Measurements from ENCODE around the gene GOLGA8R.
"Not testable (repeated sequence)": the region's sequence is repeated elsewhere in the genome, so short reads cannot be mapped to it uniquely, and the experiment has no call there.

The GOLGA8R gene

DNA sequence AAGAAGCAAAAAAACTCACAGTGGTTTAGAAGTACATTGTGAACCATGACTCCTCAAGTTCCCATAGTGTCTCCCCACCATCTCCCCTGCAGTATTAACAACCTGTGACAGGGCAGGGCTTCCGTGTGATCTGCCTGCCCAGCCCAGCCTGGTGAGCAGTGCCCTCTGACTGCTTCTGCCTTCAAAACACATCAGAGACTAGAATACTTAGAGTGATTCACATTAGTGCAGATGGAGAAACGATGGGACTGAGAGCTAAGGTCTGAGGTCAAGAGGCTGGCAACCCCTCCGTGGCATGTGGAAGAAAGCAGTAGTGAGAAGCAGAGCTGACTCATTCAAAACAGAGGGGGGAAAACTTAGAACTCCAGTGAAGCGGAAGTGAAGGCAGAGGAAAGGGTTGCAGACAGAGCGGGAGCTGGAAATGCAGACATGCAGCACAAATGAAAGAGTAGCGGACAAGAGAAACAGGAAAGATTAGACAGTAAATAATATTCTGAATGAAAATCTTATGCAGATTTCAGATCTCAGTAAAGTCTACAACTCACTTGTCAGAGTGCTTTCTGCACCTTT lies 27.7 kb downstream of the GOLGA8R start:
- not testable (repeated sequence) for H3K9me3 ChIP-seq (replicated peaks; ENCODE audit: low read length); H3K4me2 ChIP-seq (ENCODE audit: low read length); H3K36me3 ChIP-seq (ENCODE audit: insufficient read depth, low read length); H3K4me1 ChIP-seq (ENCODE audit: control insufficient read depth, insufficient read depth, low read length); H3K4me3 ChIP-seq (ENCODE audit: low read length); H3K9ac ChIP-seq (ENCODE audit: low read depth, low read length); H3K27me3 ChIP-seq (ENCODE audit: control insufficient read depth, insufficient read depth, low read length)

DNA sequence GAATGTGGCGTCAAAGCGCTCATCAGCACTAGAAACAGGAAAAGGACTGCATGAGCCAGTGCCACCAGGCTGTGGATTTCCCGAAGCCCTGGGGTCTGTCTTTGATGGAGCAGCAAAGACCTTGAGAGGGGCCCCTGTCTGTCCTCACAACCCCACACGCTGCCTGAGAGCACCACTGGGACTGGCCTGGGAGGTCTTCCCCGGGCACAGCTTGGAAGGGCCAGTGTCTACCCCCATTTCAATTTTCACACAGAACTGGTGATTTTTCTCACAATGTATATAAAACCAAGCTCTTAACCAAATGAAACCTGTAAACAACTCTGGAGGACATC lies 37.0 kb downstream of the GOLGA8R start:
- H3K4me3 ChIP-seq (ENCODE audit: low read length); H3K4me2 ChIP-seq (ENCODE audit: low read length); H3K9me3 ChIP-seq (replicated peaks; ENCODE audit: low read length); H3K36me3 ChIP-seq (ENCODE audit: insufficient read depth, low read length); H3K27me3 ChIP-seq (ENCODE audit: control insufficient read depth, insufficient read depth, low read length); H3K4me1 ChIP-seq (ENCODE audit: control insufficient read depth, insufficient read depth, low read length); H3K9ac ChIP-seq (ENCODE audit: low read depth, low read length): not testable (repeated sequence)

DNA sequence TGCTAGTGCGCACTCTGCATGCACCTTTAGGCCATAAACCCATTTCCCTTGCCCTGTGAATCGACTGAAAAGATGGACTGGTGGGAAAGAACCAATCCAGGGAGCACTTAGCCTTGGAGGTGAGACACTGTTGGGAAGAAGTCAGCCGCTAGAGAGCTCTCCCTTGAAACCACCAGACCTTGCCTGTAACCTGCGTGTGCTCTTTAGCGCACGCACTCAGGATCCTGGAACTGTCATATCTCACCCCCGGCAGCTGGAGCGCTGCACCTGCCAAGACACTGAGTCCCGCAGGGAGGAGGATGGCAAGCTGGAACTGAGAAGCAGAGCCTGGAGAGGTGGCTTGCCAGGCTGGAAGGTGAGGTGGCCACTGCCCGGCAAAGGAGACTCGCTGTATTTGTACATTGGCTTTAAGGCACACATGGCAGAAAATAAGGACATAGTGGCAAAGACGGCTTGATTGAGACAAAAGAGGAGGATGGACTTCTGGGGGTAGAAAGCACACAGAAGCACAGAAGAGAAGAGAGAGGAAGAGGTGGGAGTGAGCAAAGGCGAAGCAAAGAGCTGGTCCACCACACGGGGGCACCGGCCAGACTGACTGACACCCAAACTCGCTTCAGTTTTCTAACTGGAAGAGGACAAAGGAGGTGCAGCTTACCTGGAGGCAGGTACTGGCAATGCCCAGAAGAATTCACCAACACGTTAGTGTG lies 37.5 kb downstream of the GOLGA8R start:
- H3K27me3 ChIP-seq (ENCODE audit: control insufficient read depth, insufficient read depth, low read length); H3K4me2 ChIP-seq (ENCODE audit: low read length): not testable (repeated sequence)

DNA sequence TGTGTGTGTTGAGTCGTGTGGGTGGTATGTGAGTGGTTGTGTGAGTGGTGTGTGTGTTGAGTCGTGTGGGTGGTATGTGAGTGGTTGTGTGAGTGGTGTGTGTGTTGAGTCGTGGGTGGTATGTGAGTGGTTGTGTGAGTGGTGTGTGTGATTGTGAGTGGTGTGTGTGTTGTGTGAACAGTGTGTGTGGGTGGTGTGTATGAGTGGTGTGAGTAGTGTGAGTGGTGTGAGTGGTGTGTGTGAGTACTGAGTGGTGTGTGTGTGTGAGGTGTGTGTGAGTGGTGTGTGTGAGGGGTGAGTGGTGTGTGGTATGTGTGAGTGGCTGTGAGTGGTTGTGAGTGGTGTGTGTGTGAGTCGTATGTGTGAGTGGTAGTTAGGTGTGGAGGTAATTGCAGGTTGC lies 38.2 kb downstream of the GOLGA8R start:
- not testable (repeated sequence) for H3K36me3 ChIP-seq (ENCODE audit: insufficient read depth, low read length); H3K4me1 ChIP-seq (ENCODE audit: control insufficient read depth, insufficient read depth, low read length); H3K4me3 ChIP-seq (ENCODE audit: low read length); H3K9me3 ChIP-seq (replicated peaks; ENCODE audit: low read length); H3K4me2 ChIP-seq (ENCODE audit: low read length); H3K27me3 ChIP-seq (ENCODE audit: control insufficient read depth, insufficient read depth, low read length); H3K9ac ChIP-seq (ENCODE audit: low read depth, low read length)

More for the DNA sequence above, 37.5 kb downstream of the GOLGA8R start:
- not testable (repeated sequence) for H3K9ac ChIP-seq (ENCODE audit: low read depth, low read length); H3K36me3 ChIP-seq (ENCODE audit: insufficient read depth, low read length); H3K4me1 ChIP-seq (ENCODE audit: control insufficient read depth, insufficient read depth, low read length); H3K4me3 ChIP-seq (ENCODE audit: low read length); H3K9me3 ChIP-seq (replicated peaks; ENCODE audit: low read length)

DNA sequence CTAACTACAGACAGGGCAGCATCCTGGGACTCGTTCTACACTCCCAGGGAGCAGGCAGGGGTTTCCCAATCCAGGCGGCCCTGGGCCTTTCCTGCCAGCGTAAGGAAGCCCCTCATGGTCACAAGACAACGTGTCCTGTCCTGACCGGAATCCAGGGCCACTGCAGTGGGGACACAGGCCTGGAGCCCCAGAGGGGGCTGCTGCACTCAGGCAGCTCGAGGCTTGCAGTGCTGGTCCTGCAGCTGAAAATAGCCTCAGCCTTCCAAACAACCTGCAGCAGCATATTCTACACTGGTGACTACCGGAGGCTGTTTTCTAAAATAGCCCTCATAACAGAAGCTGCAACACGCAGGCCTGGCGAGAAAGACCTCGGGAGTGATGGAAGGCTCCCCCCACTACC lies 39.2 kb downstream of the GOLGA8R start:
- not testable (repeated sequence) for H3K9me3 ChIP-seq (replicated peaks; ENCODE audit: low read length); H3K4me1 ChIP-seq (ENCODE audit: control insufficient read depth, insufficient read depth, low read length); H3K36me3 ChIP-seq (ENCODE audit: insufficient read depth, low read length); H3K9ac ChIP-seq (ENCODE audit: low read depth, low read length); H3K4me2 ChIP-seq (ENCODE audit: low read length); H3K4me3 ChIP-seq (ENCODE audit: low read length); H3K27me3 ChIP-seq (ENCODE audit: control insufficient read depth, insufficient read depth, low read length)

DNA sequence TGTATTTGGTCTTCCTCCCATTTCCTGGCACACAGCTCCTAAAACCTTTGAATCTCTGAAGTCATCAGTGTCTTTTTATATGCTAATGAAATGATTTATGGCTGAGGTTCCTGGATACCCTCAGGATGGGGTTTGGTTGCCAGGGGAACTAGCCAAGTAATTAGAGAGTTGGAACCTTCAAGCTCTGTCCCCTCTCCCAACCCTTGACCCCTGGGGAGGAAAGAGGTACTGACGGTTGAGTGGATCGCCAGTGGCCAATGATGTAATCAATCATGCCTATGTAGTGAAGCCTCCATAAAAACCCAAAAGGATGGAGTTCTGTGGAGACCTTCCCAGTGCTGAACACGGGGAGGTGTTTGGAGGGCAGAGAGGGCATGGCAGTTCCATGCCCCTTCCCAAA lies 45.8 kb downstream of the GOLGA8R start:
- H3K36me3 ChIP-seq (ENCODE audit: insufficient read depth, low read length); H3K9ac ChIP-seq (ENCODE audit: low read depth, low read length); H3K4me3 ChIP-seq (ENCODE audit: low read length); H3K4me1 ChIP-seq (ENCODE audit: control insufficient read depth, insufficient read depth, low read length); H3K9me3 ChIP-seq (replicated peaks; ENCODE audit: low read length); H3K4me2 ChIP-seq (ENCODE audit: low read length); H3K27me3 ChIP-seq (ENCODE audit: control insufficient read depth, insufficient read depth, low read length): not testable (repeated sequence)

DNA sequence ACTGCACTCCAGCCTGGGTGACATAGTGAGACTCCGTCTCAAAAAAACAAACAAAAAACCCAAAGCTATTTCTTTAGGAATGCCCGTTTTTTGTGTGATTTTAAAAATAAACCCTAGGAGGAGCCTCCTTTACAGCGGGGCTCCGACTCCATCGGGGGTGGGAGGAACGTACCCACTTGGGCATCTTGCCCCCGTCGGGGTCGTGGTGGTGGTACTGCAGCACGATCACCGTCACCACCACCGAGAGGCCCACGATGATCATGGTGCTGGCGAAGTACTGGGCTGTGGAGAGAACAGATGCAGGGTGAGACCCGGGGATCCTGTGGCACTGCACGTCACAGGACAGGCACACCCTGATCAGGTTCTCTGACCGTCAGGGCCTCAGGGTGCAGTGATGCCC lies 46.8 kb downstream of the GOLGA8R start:
- H3K27me3 ChIP-seq (ENCODE audit: control insufficient read depth, insufficient read depth, low read length); H3K9me3 ChIP-seq (replicated peaks; ENCODE audit: low read length); H3K9ac ChIP-seq (ENCODE audit: low read depth, low read length); H3K36me3 ChIP-seq (ENCODE audit: insufficient read depth, low read length); H3K4me2 ChIP-seq (ENCODE audit: low read length); H3K4me1 ChIP-seq (ENCODE audit: control insufficient read depth, insufficient read depth, low read length); H3K4me3 ChIP-seq (ENCODE audit: low read length): not testable (repeated sequence)

DNA sequence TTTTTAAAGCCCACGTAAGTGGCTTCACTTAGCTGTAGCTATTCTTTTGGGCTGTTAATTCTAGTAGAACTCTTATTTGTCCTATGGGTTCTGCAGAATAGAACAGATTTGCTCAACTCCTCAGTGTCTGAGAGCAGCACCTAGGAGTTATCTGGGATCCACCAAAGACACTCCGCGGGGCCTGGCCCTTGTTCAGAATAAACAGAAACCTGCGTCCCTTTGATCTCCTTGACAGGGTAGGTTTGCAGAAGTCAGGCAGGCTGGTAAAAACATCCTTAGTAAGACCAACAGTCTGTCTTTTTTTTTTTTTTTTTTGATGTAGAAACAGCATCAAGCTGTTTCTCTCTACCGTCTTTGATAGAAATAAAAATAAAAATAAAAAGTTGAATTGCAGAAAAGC lies 52.7 kb downstream of the GOLGA8R start:
- H3K36me3 ChIP-seq (ENCODE audit: insufficient read depth, low read length); H3K9me3 ChIP-seq (replicated peaks; ENCODE audit: low read length): not testable (repeated sequence)

DNA sequence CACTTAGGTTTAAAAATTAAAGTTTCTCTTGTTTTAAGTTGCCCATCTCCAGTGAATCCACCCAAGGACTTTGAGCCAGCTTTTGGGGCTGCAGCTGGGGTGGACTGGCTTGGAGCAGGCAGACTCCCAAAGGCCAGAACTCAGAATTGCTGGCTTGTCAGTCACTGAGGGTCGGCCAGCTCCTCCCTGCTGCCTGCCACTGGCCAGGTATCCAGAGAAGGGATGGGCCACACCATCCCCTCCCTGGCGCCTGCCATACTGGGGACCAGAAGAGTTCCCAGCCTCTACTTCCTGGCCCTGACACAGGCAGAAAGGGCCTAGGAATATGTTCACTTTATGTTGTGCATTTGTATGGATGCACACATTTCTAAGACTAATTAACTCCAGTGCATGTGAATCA lies 53.1 kb downstream of the GOLGA8R start:
- not testable (repeated sequence) for H3K9me3 ChIP-seq (replicated peaks; ENCODE audit: low read length); H3K4me3 ChIP-seq (ENCODE audit: low read length); H3K4me1 ChIP-seq (ENCODE audit: control insufficient read depth, insufficient read depth, low read length)

More for the DNA sequence above, 52.7 kb downstream of the GOLGA8R start:
- H3K4me2 ChIP-seq (ENCODE audit: low read length); H3K27me3 ChIP-seq (ENCODE audit: control insufficient read depth, insufficient read depth, low read length); H3K4me3 ChIP-seq (ENCODE audit: low read length); H3K4me1 ChIP-seq (ENCODE audit: control insufficient read depth, insufficient read depth, low read length); H3K9ac ChIP-seq (ENCODE audit: low read depth, low read length): not testable (repeated sequence)

DNA sequence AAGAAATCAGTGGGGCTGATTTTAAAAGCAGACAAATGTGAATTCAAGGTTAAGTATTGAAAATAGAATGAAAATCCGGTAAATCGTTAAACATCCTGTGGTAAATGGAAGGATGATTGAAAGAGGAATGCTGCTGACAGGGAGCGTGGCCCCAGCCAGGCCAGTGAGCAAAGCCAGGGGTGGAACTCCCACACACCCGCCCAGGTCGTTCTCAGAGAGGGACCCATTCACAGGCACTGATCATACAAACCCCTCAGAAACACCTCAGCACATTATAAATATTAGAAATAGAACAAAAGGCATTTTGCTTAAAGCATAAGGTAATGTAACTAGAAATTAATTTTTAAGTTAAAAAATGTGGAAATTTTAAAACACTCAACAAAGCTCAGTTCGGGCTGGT lies 59.0 kb downstream of the GOLGA8R start:
- not testable (repeated sequence) for H3K9me3 ChIP-seq (replicated peaks; ENCODE audit: low read length); H3K4me2 ChIP-seq (ENCODE audit: low read length); H3K9ac ChIP-seq (ENCODE audit: low read depth, low read length); H3K36me3 ChIP-seq (ENCODE audit: insufficient read depth, low read length); H3K4me3 ChIP-seq (ENCODE audit: low read length); H3K4me1 ChIP-seq (ENCODE audit: control insufficient read depth, insufficient read depth, low read length); H3K27me3 ChIP-seq (ENCODE audit: control insufficient read depth, insufficient read depth, low read length)

More for the DNA sequence above, 53.1 kb downstream of the GOLGA8R start:
- H3K36me3 ChIP-seq (ENCODE audit: insufficient read depth, low read length); H3K9ac ChIP-seq (ENCODE audit: low read depth, low read length); H3K4me2 ChIP-seq (ENCODE audit: low read length); H3K27me3 ChIP-seq (ENCODE audit: control insufficient read depth, insufficient read depth, low read length): not testable (repeated sequence)
